Activated T-cell treated with anti-CD3 and anti-CD28 coated beads, Interleukin-2, amount 50 U/mL, for 48 hours (primary cell): ENCODE measurements around the gene VPS29.
"Not testable (repeated sequence)": the region's sequence is repeated elsewhere in the genome, so short reads cannot be mapped to it uniquely, and the experiment has no call there.

Experiments
- DNase-seq, 2 experiments: peaks; one replicate each; pipeline ENCODE4 v3.0.0-alpha.2; 2020

The VPS29 gene

GRCh38 chr12:110501752-110502738 lies at the start of gene VPS29, which contains the start of gene RAD9B:
Gene VPS29, minus strand, starts transcription at chr12:110502111. Its CDS starts 60 bp downstream, at chr12:110502051.
Gene RAD9B, plus strand, starts transcription at chr12:110502331. Its CDS starts 7 bp downstream, at chr12:110502338.
- peak; percentile 98 to 99 for DNase-seq

DNA sequence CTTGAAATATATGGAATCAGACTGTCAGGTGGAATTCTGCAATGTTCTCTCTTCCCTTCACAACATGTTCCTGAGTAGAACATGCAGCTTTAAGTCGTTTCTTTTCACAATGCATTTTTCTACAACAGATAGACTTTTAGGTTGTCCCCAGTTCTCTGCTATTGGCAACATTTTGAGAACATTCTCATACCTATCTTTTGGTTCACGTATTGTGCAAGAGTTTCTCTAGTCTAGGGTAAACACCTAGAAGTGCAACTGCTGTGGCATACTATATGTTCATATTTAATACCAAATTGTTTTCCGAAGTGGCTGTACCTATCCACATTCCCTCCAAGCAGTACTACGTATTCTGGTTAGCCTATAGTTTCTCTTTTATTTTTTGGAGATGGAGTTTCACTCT lies 49.1 kb upstream of the VPS29 start:
- DNase-seq: no peak

GRCh38 chr12:110549716-110550115 lies 47.8 kb upstream of the VPS29 start:
- DNase-seq: no peak

DNA sequence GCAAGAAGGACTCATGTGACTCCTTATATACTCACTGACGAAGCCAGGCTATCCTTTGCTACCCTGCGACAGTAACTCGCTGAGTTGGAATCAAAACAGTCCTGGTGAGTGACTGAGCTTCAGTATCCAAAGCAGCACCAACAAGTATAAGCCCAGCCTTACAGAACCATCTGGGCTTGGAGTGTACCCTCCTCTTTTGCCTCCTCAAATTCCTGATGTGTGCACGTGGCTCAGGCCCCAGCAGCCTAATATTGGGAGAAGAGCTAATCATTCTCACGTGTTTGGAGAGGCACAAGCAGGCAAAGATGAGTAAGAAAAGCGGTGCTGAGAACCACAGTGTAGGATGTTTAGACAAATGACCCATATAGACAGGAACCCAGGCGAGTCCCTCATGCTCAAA lies 46.8 kb upstream of the VPS29 start:
- DNase-seq: no peak

DNA sequence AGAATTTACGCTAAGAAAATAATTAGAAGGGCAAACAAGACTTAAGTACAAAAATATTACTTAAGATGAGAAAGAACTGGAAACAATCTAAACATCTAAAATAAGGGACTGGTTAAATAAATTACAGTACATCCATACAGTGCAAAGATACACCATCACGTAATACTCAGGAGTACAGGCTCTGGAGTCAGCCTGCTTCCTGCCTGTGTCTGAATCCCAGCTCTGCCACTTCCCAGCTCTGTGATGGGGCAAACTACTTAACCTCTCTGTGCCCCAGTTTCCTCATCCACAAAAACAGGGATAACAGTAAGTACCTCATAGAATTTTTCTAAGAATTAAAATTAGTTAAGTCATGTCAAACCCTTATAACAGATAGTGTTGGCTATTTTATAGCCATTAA lies 45.2 kb upstream of the VPS29 start:
- DNase-seq: no peak

DNA sequence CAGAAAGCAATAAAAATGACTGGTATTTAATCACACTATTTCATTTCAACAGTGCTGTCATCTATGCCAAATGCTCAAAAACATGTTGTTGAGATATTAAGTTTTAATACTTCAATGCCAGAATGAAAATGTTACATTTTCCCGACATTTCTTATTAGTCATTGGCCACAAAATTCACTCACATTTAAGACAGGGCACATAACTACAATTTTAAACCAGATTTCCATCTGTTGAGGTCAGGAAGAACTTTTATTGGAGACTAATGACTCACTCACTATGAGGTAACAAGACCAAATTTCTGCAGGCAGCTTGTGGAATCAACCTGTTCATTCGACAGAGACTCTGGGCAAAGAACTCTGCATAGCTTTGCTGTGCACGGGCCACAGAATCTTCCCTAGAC lies 44.4 kb upstream of the VPS29 start:
- DNase-seq: no peak

DNA sequence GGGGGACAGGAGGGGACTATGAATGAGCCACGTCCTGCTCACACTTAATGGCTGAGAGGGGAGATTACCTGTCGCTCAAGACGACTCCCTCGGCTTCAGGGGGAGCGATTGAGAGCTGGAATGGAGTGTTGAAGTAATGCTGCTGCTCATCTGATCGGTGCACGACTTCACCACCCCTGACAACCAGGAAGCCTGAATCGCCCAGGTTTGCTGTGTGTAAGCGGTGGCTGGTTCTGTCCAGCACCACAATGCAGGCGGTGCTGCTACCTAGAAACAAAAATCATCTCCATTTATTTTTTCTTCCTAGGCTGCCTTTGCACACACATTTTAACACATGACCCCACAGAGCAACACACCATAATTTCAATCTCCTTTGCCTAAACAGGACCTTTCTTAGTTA lies 43.9 kb upstream of the VPS29 start:
- DNase-seq: no peak

DNA sequence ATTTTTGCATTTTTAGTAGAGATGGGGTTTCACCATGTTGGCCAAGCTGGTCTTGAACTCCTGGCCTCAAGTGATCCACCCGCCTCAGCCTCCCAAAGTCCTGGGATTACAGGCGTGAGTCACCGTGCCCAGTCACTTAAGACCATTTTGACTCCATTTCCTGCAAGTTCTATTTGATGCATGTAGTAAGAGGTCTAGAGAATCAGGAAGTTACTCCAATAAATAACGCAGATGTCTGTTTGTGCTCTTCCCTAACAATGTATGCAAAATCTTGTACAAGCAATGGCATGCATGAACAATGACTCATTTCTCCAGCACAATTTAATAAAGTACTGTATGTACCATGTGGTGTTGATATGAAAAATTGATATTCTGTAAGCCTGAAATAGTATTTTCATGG lies 43.3 kb upstream of the VPS29 start:
- not testable (repeated sequence) for DNase-seq

DNA sequence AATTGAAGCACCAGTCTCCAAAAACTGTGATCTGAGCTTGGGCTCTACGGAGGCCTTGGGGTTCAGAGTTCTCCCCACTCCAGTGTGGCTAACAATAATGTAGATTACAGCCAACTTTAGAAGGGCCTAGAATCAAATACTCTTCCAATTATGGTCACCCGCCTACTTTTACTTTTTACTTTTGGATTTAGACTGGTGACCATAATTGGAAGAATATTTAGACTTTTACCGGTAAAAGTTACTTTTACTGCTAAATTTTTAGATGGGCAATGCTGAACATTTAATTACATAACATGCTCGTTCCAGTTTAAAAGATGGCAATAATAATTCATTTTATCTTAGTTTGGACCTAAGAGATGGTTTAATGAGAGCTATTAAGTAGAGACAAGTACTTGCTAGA lies 42.1 kb upstream of the VPS29 start:
- DNase-seq: no peak

DNA sequence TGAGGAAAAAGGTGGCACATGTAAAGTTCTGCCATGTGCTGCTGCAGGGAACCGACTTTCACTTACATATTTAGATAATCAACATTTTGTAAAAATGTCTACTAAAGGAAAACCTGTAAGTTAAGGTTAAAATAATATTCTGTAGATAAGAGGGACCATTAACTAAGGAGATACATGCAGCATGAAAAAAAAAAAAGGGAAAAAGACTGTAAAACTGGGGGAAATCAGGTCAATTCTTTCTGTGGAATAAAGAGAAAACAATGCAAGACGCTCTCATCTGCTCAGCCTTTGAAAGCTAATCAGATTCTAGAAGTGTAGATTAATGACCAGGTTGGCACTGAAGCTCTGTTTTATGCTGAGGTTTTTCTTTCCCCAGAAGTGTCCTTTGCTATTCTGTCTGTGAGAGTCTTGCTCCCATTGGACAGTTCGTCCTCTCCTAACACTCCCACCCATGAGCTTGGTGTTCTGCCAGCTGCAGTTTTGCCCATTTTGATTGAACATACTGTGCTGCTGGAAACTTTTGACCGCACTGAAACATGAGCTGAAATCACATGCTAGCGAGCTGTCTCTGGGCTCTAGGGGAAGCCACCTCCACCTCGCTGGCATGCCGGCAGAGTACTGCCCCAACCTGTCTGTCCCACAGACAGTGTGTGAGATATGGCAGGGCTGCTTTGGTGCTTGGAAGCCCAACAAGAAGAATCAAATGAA lies 41.5 kb upstream of the VPS29 start:
- DNase-seq: no peak

DNA sequence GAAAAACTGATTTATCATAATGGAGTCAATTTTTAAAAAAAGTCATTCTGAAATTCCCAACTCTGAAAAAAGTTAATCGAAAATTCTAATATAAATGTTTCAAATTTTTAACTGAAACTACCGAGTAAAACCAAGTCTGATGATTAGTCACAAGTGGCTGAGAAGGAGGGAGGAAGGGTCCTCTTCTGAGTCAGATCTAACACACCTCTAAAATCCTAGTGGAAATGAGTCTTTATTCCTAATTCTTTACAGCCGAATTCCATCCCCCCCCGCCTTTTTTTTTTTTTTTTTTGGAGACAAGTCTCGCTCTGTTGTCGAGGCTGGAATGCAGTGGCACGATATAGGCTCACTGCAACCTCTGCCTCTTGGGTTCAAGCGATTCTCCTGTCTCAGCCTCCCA lies 38.1 kb upstream of the VPS29 start:
- no peak for DNase-seq

DNA sequence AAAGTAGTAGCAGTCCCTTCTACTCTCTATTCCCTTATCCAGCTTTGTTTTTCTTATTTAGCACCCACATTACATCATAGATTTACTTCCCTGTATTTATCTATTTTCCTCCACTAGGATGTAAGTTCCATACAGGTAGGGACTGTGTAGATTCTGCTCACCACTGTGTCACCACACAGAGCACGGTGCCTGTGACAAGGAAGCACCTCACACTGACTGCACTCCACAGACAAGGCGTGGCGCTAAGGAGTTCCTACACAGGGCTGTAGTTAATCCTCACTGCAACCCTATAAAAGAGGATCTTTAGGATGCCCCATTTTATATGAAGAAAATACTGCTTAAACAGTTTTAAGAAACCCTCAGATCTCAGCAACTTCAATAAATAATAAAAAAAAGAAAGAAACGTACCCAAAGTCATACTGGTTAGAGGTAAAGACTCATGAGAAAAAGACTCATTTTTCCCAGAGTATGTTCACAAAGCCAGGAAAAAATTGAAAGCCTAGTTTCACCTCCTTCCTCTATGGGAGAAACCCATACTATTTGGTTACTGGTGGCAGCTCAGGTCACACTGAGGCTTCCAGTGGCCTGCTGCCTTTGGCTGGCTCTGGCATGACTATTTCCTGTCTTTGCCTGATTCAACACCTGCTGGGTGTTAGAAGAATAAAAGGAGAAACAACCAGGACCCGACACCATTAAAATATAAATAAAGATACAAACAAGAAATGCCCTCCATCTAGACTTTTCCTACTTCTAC lies 37.1 kb upstream of the VPS29 start:
- no peak for DNase-seq

DNA sequence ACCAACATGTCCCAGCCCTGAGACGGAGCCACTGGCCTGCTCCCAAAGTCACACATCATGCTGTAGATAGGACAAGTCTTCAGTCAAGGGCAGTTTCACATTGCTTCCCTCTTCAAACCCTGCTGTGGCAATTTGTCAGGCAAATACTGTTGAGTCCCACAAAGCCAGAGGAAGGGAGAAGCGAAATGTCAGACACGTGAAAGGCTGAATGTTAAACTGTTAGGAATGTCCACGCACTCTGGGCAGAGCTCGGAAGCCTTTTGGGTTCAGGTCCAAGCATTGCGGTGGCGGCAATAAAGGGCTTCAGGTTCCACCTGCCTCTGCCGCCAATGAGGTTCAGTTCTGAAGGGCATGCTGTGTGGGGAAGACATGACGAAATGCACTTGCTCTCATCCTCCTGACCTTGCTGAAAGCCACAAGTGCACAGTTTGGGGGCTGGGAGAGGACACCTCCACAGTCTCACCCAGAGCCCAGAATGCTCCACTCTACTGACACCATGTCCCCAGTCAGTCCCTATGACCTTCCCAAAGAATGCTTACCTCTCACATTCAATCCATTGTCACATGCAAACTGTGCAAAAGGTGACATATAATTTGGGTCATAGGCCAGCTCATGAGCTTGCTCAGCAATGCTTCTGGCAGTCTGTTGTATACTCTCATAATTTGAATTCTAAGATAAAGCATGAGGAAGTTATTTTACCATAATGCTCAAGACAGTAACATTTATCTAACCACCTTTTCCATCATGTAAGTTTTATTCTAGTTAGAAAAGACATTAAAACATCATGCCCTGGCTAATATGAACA lies 35.9 kb upstream of the VPS29 start:
- no peak for DNase-seq

DNA sequence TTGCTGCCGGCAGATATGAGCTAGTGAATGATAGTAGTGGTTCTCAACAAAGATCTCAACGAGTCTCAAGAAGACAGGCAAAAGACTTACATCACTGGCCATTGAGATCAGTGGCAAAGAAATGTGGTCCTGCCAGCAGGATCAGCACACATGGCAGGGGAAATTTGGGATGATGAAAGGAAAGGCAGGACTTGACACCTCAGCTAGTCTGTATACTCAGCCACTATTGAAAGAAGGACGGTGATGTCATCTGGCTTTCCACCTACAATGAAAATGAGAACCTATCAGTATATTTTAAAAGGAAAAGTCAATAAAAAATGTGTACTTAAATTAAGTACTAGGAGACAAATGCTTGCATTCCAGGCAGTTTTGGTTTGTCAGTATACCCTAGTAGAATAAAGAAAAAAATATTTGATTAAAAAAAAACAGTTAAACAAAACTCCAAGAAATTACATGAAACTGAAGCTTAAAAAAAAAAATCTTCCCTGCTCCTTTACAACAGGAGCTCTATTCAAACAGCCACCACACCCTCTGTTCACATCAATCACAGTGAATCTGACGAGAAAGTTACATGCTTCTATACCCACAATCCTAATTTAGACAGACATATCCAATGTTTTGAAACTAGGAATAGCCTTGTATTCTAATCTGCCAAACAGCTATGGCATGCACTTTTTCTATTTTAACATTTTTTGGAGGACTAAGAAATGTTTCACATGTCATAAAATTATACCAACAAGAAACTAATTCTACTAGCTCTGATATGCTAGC lies 35.1 kb upstream of the VPS29 start:
- no peak for DNase-seq

DNA sequence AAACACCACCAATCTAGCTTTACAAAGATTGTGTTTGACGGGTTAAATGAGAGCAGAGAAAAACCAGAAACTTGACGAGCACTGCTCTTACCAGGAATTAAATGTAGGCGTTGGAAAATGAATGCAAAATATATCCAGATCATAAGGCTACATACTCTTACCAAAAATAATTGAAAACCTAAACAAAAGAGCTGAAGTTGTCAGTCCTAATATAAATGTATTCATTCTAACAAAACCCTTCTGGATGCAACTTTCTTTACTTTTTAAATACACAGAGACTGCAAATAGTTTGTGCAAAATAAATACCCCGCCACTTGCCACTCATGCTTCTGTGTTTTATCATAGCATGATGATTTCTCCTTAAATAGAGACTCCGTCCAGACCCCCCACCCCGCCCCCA lies 32.9 kb upstream of the VPS29 start:
- DNase-seq: no peak

GRCh38 chr12:110533607-110534006 lies 31.7 kb upstream of the VPS29 start:
- no peak for DNase-seq

- DNase-seq: no peak
Observed at GRCh38 chr12:110532644-110533043, 30.7 kb upstream of the VPS29 start.

- no peak for DNase-seq
Observed at GRCh38 chr12:110531741-110532333, 29.9 kb upstream of the VPS29 start.

- no peak for DNase-seq
Observed at GRCh38 chr12:110530511-110530910, 28.6 kb upstream of the VPS29 start.

DNA sequence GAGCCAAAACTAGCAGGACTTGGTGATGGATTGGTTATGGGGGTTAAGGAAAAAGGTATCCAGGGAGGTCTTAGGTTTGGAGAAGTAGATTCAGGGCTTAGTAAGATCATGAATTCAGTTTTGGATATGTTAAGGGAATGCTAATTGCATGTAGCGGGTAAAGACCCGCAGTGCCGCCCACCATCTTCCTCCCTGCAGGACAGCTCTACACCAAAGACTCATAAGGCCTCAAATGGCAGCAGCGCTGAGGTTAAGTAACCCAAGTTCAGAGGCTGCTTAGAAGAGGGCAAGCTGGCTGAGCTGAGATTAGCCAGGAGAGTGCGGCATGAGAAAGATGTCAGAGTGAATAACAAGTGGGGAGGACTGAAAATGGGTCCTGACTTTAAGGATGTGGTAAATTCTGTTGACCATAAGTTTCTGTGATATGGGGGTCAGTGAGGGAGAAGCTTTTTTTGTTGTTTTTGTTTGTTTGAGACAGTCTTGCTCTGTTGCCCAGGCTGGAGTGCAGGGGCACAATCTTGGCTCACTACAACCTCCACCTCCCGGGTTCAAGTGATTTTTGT lies 26.4 kb upstream of the VPS29 start:
- DNase-seq: no peak
